Spleen (tissue), 7 donors: Measurements from ENCODE around the gene KMT2E.

Experiments used
- POLR2A ChIP-seq, 3 donors: fragments of 450-650 bp; IDR thresholded peaks; one replicate each; pipeline ENCODE4 v1.5.1; 2017; ENCODE audit warnings: antibody characterized with exemption in 3 of 3, mild to moderate bottlenecking in 1 of 3
- TF ChIP-seq, protein P1 (sequence below), 11 experiments: fragments of 200-600 bp in 7 of 11; fragments of 450-650 bp in 4 of 11; sonication (generic) in 4 of 11; IDR thresholded peaks in 8 of 11; conservative IDR thresholded peaks in 3 of 11; 1 replicate in 7 of 11; 2 replicates in 4 of 11; pipeline versions ENCODE4 v1.4.0 to v1.8.0; 2016 to 2021; ENCODE audit warnings: antibody characterized with exemption in 11 of 11, inconsistent platforms in 4 of 11, mild to moderate bottlenecking in 1 of 11
- donor health status: DM: no; HTN: no; CAD: no; lungs with moderate emphysema.
- donor health status: DM: no; HTN: no; CAD: no.
- donor health status: DM: no; HTN: no; CAD: no.

DNA sequence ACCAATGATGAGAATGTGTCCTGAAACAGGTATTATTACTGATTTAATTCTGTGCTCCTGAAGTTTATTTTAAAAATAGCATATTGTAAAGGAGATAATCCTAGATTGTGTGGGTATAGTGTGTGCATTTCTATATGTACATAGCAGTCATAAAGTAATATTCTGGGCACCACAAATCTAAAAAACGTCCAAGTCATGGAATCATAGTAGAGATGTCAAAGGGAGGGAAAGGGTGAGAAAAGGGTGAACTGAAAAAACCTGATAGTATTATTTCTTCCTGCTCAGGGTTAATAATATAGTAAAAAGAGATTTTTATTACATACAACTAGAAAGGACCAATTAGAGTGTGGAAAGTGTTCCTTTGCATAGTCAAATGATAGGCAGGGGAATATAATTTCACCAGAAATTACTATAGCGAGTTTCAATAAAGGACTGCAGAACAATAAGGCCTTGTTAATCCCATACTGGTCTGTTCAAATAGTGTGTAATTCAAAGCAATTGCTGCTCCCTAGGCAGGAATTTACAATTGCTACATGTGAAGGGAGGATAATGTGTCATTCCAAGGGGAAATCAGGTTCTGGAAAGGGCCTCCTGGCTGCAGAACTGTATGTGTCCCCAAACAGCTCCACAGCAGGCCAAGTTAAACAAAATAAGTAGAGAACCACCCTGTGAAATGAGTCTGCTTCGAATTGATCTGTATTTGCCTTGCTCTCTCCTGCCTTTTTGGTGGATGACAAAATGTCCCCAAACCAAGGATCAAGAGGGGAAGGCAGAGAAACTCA, 42.5 kb upstream of the KMT2E start:
- TF ChIP-seq POLR2A (IDR thresholded peaks at IDR 0.05): no peak
- TF ChIP-seq, protein P1, sequence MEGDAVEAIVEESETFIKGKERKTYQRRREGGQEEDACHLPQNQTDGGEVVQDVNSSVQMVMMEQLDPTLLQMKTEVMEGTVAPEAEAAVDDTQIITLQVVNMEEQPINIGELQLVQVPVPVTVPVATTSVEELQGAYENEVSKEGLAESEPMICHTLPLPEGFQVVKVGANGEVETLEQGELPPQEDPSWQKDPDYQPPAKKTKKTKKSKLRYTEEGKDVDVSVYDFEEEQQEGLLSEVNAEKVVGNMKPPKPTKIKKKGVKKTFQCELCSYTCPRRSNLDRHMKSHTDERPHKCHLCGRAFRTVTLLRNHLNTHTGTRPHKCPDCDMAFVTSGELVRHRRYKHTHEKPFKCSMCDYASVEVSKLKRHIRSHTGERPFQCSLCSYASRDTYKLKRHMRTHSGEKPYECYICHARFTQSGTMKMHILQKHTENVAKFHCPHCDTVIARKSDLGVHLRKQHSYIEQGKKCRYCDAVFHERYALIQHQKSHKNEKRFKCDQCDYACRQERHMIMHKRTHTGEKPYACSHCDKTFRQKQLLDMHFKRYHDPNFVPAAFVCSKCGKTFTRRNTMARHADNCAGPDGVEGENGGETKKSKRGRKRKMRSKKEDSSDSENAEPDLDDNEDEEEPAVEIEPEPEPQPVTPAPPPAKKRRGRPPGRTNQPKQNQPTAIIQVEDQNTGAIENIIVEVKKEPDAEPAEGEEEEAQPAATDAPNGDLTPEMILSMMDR (IDR thresholded peaks at IDR 0.05 in 8 of 11, conservative IDR thresholded peaks at IDR 0.05 in 3 of 11): no peak
